RWPE1 (cell line): Measurements from ENCODE around the gene ZNF674.
A peak's percentile ranks its signal among the peaks of the same experiment; 100 is the strongest.
"Not testable (repeated sequence)": the region's sequence is repeated elsewhere in the genome, so short reads cannot be mapped to it uniquely, and the experiment has no call there.

ENCODE experiments used
- CTCF ChIA-PET: fragments of 350-600 bp; sonication (Branson Sonifier 250); formaldehyde crosslinking; extraction: SDS; loops from one replicate; lab custom pipeline; 2021; lab: Yijun Ruan, JAX
- POLR2A ChIA-PET: fragments of 400-600 bp; formaldehyde crosslinking; extraction: SDS; loops from one replicate; lab custom pipeline; 2020; ENCODE audit warnings: antibody characterized with exemption; ENCODE audit not compliant: low non-redundant PET; lab: Yijun Ruan, JAX
- DNase-seq: peaks from one replicate; pipeline ENCODE4 v3.0.0; 2012; ENCODE audit warnings: low spot score
- H3K27ac ChIP-seq: fragments of 450-650 bp; 2 replicates; pipeline ENCODE4 v1.5.1; 2017
- CTCF ChIP-seq: fragments of 450-650 bp; conservative IDR thresholded peaks from 2 replicates; pipeline ENCODE4 v1.5.1; 2017; ENCODE audit warnings: low read depth, mild to moderate bottlenecking

Gene ZNF674

GRCh38 chrX:46553935-46554334 lies 8.7 kb upstream of the ZNF674 start:
- no peak overlapping the region for H3K27ac ChIP-seq
- DNase-seq, result no peak
- ChIA-PET POLR2A (no interaction called here), CTCF (no interaction called here)
- TF ChIP-seq CTCF, result no peak

- no peak for TF ChIP-seq CTCF
- no peak for DNase-seq
- POLR2A ChIA-PET, result no interaction called here
- CTCF ChIA-PET, result no interaction called here
- peak overlapping the region; percentile 28; the same call in 1 of the 2 replicates for H3K27ac ChIP-seq
These were observed 6.4 kb upstream of the ZNF674 start for GRCh38 chrX:46551494-46552128.

DNA sequence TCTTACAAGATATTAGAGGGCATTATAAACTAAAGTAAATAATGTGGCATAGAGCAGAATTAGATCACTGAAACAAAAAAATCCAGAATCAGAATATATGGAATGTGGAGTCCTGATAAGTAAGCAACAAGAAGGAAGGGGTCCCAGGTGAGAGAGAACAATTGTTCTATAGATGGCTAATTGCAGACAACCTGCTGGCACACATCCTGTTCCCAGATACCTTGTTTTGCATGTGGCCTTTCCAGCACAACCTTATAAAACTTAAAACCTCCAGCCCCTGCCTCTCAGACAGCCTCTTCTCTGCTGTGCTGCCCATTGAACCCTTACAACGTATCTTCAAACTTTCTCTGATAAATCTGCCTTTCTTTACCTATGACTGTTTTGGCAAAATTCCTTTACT lies 4.7 kb upstream of the ZNF674 start:
- ChIA-PET CTCF (no interaction called here), POLR2A (no interaction called here)
- H3K27ac ChIP-seq, result no peak overlapping the region
- TF ChIP-seq CTCF, result no peak
- DNase-seq, result no peak

GRCh38 chrX:46547857-46548256 lies 2.6 kb upstream of the ZNF674 start:
- CTCF ChIA-PET, result no interaction called here
- H3K27ac ChIP-seq, result peak overlapping the region; percentile 72
- peak; percentile 25 for DNase-seq
- TF ChIP-seq CTCF, result no peak
- POLR2A ChIA-PET, result interaction anchor here (0.6 kb wide), 1 partner anchor 81 kb away, joined by 3 read pairs; no protein-coding TSS in a partner anchor

- H3K27ac ChIP-seq, result peak overlapping the region; percentile 87
- CTCF ChIA-PET, result interaction anchor here (0.5 kb wide), 1 partner anchor 19 kb away, joined by 3 read pairs; no protein-coding TSS in a partner anchor
- DNase-seq, POLR2A ChIA-PET: not testable (repeated sequence)
These were observed 694 bp downstream of the ZNF674 start for GRCh38 chrX:46544527-46544926.

- no peak overlapping the region for H3K27ac ChIP-seq
- TF ChIP-seq CTCF, result no peak
- POLR2A ChIA-PET, result no interaction called here
- no peak for DNase-seq
- CTCF ChIA-PET, result no interaction called here
These were observed 1.8 kb downstream of the ZNF674 start for GRCh38 chrX:46543441-46543840.

DNA sequence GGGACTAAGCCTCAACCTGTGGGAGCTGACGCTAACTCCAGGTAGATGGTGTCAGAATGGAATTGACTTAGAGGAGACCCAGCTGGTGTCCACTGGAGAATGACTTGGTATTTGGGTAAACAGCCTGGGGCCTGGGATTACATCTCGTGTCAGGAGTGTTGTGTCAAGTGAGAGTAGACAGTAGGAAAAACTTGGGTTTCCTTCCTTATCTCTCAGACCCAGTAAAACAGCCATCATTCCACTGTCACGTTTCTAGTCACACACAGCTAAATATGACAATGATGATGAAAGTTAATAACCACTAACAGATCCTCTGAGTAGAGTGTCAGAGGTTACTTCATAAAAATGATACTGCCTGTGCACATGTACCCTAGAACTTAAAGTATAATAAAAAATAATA lies 13.8 kb downstream of the ZNF674 start:
- TF ChIP-seq CTCF, result no peak
- CTCF ChIA-PET, result no interaction called here
- POLR2A ChIA-PET, result no interaction called here
- no peak for DNase-seq
- H3K27ac ChIP-seq, result no peak overlapping the region

GRCh38 chrX:46530404-46530908 lies 14.8 kb downstream of the ZNF674 start:
- DNase-seq, H3K27ac ChIP-seq, CTCF ChIA-PET, POLR2A ChIA-PET: not testable (repeated sequence)

GRCh38 chrX:46529740-46530403 lies 15.3 kb downstream of the ZNF674 start:
- CTCF ChIA-PET, result interaction anchor here (0.6 kb wide), 1 partner anchor 83 kb away, joined by 3 read pairs; no protein-coding TSS in a partner anchor
- DNase-seq, POLR2A ChIA-PET, H3K27ac ChIP-seq: not testable (repeated sequence)

- DNase-seq, CTCF ChIA-PET, H3K27ac ChIP-seq, POLR2A ChIA-PET: not testable (repeated sequence)
These were observed 16.6 kb downstream of the ZNF674 start for GRCh38 chrX:46528640-46529039.
